CD1c-positive myeloid dendritic cell (primary cell): ENCODE measurements around the gene ADAMTS2.

Source experiments
- DNase-seq: peaks from one replicate; pipeline ENCODE4 v3.0.0-alpha.2; 2016; ENCODE audit errors: extremely low spot score

Gene ADAMTS2

GRCh38 chr5:179194941-179195381, 150.3 kb downstream of the ADAMTS2 start:
- no peak for DNase-seq

- no peak for DNase-seq
Observed at GRCh38 chr5:179194201-179194910, 150.9 kb downstream of the ADAMTS2 start.

GRCh38 chr5:179193746-179194145, 151.5 kb downstream of the ADAMTS2 start:
- no peak for DNase-seq

- no peak for DNase-seq
Observed at GRCh38 chr5:179192891-179193470, 152.3 kb downstream of the ADAMTS2 start.

- no peak for DNase-seq
Observed at GRCh38 chr5:179192185-179192890, 152.9 kb downstream of the ADAMTS2 start.

GRCh38 chr5:179191506-179192184, 153.6 kb downstream of the ADAMTS2 start:
- no peak for DNase-seq

GRCh38 chr5:179190851-179191505, 154.3 kb downstream of the ADAMTS2 start:
- no peak for DNase-seq

- DNase-seq, result no peak
Observed at GRCh38 chr5:179188636-179189035, 156.6 kb downstream of the ADAMTS2 start.

- DNase-seq, result no peak
Observed at GRCh38 chr5:179187681-179188575, 157.3 kb downstream of the ADAMTS2 start.

GRCh38 chr5:179187229-179187678, 158.0 kb downstream of the ADAMTS2 start:
- DNase-seq, result no peak

GRCh38 chr5:179186801-179187200, 158.5 kb downstream of the ADAMTS2 start:
- DNase-seq, result no peak

- no peak for DNase-seq
Observed at GRCh38 chr5:179185941-179186411, 159.3 kb downstream of the ADAMTS2 start.

GRCh38 chr5:179185256-179185940, 159.9 kb downstream of the ADAMTS2 start:
- no peak for DNase-seq

- DNase-seq, result no peak
Observed at GRCh38 chr5:179184521-179185050, 160.7 kb downstream of the ADAMTS2 start.

GRCh38 chr5:179183481-179183880, 161.8 kb downstream of the ADAMTS2 start:
- DNase-seq, result no peak

GRCh38 chr5:179182601-179183000, 162.7 kb downstream of the ADAMTS2 start:
- DNase-seq, result no peak

GRCh38 chr5:179181988-179182387, 163.3 kb downstream of the ADAMTS2 start:
- DNase-seq, result no peak

GRCh38 chr5:179180921-179181645, 164.2 kb downstream of the ADAMTS2 start:
- no peak for DNase-seq

- DNase-seq, result no peak
Observed at GRCh38 chr5:179180061-179180610, 165.1 kb downstream of the ADAMTS2 start.
